Fibroblast of skin of left biceps (primary cell): ENCODE data around the gene NAV2.
"Not testable (repeated sequence)": the region's sequence is repeated elsewhere in the genome, so short reads cannot be mapped to it uniquely, and the experiment has no call there.

Experiments used
- DNase-seq, 2 experiments: peaks; one replicate each; pipeline ENCODE4 v3.0.0-alpha.2; 2013; ENCODE audit warnings: low read depth in 2 of 2

NAV2 gene

GRCh38 chr11:20112291-20113148, 399.9 kb downstream of the NAV2 start:
- DNase-seq, result peak; percentile 68 to 73

GRCh38 chr11:20113149-20113438, 400.5 kb downstream of the NAV2 start:
- DNase-seq, result no peak

GRCh38 chr11:20114588-20114987, 402.0 kb downstream of the NAV2 start:
- no peak for DNase-seq

GRCh38 chr11:20116825-20117224, 404.2 kb downstream of the NAV2 start:
- no peak for DNase-seq

GRCh38 chr11:20117291-20117690, 404.7 kb downstream of the NAV2 start:
- no peak for DNase-seq

- DNase-seq, result no peak
Observed at GRCh38 chr11:20118209-20118608, 405.6 kb downstream of the NAV2 start.

GRCh38 chr11:20119315-20119714, 406.7 kb downstream of the NAV2 start:
- no peak for DNase-seq

- no peak for DNase-seq
Observed at GRCh38 chr11:20120134-20120925, 407.7 kb downstream of the NAV2 start.

GRCh38 chr11:20122131-20122530, 409.5 kb downstream of the NAV2 start:
- no peak for DNase-seq

- no peak for DNase-seq
Observed at GRCh38 chr11:20125927-20126326, 413.3 kb downstream of the NAV2 start.

- no peak for DNase-seq
Observed at GRCh38 chr11:20126724-20127123, 414.1 kb downstream of the NAV2 start.

- no peak for DNase-seq
Observed at GRCh38 chr11:20127671-20128527, 415.3 kb downstream of the NAV2 start.

- DNase-seq, result not testable (repeated sequence)
Observed at GRCh38 chr11:20128528-20128825, 415.8 kb downstream of the NAV2 start.

- DNase-seq, result no peak
Observed at GRCh38 chr11:20129665-20130064, 417.0 kb downstream of the NAV2 start.

GRCh38 chr11:20131788-20132666, 419.4 kb downstream of the NAV2 start:
- peak in 1 of 2 experiments; percentile 33 for DNase-seq

GRCh38 chr11:20132667-20133039, 420.0 kb downstream of the NAV2 start:
- no peak for DNase-seq

- no peak for DNase-seq
Observed at GRCh38 chr11:20134991-20135736, 422.5 kb downstream of the NAV2 start.

GRCh38 chr11:20137637-20138036, 425.0 kb downstream of the NAV2 start:
- no peak for DNase-seq

- no peak for DNase-seq
Observed at GRCh38 chr11:20138707-20139106, 426.1 kb downstream of the NAV2 start.

GRCh38 chr11:20154381-20154780, 441.7 kb downstream of the NAV2 start:
- peak; percentile 42 to 46 for DNase-seq
